HG03139 (cell line): ENCODE results near the gene ZNF385C.

ENCODE experiments used
- ATAC-seq: cut with Tn5 transposase; IDR thresholded peaks from one replicate; pipeline ENCODE4 v1.9.1; 2021; ENCODE audit not compliant: unreplicated experiment

The ZNF385C gene

DNA sequence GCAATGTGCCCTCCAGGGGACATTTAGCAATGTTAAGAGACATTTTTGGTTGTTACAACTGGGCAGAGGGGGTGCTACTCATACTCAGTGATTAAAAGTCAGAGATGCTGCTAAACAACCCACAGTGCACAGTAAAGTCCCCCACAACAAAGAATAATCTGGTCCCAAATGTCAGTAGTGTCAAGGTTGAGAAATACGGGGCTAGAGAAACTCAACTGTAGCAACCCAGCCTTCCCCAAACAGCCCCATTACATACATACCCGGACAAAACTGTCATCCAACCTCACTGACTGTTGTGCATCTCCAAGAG lies 101.5 kb downstream of the ZNF385C start:
- ATAC-seq = no peak

- ATAC-seq = no peak
These were observed 105.7 kb downstream of the ZNF385C start for GRCh38 chr17:41992576-41992975.

DNA sequence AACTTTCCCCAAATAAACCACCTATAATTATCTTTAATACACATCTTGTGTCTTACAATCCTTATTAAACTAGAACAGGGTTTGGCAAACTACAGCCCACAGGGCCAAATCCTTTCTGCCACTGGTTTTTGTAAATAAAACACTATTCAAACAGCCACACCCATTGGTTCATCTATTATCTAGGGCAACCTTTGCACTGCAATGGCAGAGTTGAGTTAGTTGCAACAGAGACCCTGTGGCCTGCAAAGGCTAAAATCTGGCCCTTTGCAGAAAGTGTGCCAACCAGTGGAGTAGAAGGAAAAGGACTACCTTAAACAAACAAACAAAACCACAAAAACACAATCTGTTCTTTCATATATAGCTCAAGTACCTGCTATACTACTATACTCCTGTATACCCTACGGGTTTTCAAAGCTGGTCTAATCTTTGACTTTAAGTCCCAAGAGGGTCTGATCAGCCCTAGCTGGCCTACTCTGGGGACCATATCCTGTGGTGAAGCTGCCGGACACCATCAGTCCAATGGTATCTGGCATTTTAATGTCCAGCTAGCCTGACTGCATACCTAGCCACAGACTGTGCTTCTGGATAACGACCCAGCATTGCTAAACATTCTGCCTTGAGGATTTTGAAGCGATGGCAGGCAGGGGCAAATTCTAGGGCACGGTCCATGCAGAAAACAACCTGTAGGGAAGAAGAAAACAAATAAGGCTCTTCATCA lies 108.4 kb downstream of the ZNF385C start:
- ATAC-seq = no peak

DNA sequence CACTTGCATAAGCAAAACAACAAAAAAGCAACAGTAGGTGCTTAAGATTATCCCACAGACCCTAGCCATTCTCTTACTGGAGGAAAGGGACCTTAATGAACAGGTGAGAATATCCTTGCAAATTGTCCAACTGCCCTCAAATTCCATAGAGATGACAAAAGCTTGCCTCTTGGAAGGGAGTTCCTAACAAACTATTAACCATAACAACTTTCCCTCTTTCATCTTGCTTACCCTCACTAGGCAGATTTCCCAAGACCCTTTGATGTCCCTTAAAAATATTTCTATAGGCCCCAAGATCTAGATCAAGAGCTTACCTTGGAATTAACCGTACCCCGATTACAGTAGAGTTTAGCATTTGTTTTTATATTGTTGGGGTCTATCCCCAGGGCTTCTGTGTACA lies 109.9 kb downstream of the ZNF385C start:
- ATAC-seq = no peak

- no peak for ATAC-seq
These were observed 110.6 kb downstream of the ZNF385C start for GRCh38 chr17:41987642-41988041.

- no peak for ATAC-seq
These were observed 111.6 kb downstream of the ZNF385C start for GRCh38 chr17:41986634-41987033.

DNA sequence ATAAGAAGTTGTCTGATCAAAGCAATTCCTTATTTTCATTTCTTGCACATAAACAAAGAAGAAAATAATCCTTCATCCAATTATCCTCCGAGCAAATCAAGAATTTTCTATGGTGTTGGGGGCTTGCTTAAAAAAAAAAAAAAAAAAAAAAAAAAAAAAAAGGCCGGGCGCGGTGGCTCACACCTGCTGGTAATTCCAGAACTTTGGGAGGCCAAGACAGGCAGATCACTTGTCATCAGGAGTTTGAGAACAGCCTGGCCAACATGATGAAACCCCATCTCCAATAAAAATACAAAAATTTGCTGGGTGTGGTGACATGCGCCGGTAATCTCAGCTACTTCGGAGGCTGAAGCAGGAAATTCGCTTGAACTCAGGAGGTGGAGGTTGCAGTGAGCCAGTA lies 112.4 kb downstream of the ZNF385C start:
- ATAC-seq = no peak

GRCh38 chr17:41984454-41984853 lies 113.8 kb downstream of the ZNF385C start:
- no peak for ATAC-seq

GRCh38 chr17:41982026-41982760 lies 116.1 kb downstream of the ZNF385C start:
- no peak for ATAC-seq

GRCh38 chr17:41977991-41978390 lies 120.3 kb downstream of the ZNF385C start:
- no peak for ATAC-seq

DNA sequence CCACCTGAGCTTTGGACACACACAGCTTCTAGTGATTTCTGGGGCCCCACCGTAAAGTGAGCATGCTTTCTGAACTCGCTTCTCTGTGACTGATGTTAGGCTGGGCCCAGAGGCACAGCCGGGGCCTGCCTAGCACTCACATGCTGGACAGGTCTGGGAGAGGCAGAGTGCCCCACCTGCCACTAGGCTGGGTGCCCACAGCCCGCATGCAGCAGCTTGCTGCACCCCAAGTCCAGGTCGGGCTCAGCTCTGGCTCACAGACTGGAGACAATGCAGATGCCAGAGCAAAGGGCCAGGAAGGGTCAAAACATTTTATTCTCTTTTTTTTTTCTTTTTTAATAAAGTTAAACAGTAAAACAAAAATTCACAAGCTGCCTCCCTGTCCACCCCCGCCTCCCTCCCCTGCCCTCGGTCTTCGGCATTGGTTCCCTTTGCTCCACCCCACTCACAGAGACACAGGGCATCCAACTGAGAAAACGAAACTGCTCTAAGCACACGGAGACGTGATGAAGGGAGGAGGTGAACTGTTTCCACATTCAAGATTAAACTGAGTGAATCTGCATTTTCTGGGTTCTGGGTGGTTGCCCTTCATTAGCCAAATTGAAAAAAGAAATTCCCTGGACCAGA lies 122.0 kb downstream of the ZNF385C start:
- no peak for ATAC-seq
